NCI-H1436 (cell line): ENCODE results near the gene CMTM1.
"Not testable (repeated sequence)": the region's sequence is repeated elsewhere in the genome, so short reads cannot be mapped to it uniquely, and the experiment has no call there.

Source experiments
- DNase-seq: peaks from one replicate; lab custom pipeline; 2025; lab: John Stamatoyannopoulos, UW

CMTM1 gene

GRCh38 chr16:66614161-66614802 lies 48.0 kb downstream of the CMTM1 start:
- DNase-seq, result no peak

DNA sequence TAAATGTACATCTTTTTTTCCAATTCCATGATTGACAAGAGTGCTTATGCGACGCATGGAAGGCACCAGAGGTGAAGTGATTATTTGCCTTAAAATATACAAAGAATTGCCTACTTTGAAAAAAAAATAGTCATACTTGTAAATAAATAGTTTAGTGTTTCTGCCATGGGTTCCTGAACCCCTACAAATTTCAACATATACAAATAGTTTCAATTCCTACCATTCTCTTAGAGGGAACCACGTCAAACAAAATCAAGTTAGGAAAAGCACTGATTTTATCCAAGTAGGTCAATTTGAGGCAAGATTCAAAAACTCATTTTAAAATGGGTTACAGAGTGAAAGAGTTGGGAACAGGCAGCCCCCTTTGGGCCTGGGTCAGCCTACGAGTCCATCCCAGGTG lies 49.9 kb downstream of the CMTM1 start:
- no peak for DNase-seq

GRCh38 chr16:66616592-66616991 lies 50.4 kb downstream of the CMTM1 start:
- DNase-seq, result no peak

DNA sequence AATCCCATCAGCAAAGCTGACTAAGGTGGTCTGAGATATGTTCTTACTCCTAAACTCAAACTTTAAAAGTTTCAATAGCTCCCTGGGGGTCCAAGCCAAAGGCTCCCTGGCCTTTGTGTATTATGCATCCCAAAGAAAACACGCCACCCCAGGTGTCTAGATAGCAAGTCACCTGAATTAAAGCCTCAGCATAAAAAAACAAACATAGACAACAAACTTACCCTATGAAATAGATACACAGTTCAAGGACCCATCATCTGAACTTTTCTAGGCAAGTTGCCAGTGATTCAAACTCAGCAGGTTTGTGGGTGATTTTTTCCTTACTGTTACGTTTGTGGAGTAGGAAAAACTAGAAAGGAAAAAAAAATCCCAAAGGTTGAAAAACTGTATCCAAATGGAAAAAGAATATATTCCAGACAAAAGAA lies 50.8 kb downstream of the CMTM1 start:
- DNase-seq, result no peak

GRCh38 chr16:66617728-66618127 lies 51.5 kb downstream of the CMTM1 start:
- DNase-seq, result no peak

DNA sequence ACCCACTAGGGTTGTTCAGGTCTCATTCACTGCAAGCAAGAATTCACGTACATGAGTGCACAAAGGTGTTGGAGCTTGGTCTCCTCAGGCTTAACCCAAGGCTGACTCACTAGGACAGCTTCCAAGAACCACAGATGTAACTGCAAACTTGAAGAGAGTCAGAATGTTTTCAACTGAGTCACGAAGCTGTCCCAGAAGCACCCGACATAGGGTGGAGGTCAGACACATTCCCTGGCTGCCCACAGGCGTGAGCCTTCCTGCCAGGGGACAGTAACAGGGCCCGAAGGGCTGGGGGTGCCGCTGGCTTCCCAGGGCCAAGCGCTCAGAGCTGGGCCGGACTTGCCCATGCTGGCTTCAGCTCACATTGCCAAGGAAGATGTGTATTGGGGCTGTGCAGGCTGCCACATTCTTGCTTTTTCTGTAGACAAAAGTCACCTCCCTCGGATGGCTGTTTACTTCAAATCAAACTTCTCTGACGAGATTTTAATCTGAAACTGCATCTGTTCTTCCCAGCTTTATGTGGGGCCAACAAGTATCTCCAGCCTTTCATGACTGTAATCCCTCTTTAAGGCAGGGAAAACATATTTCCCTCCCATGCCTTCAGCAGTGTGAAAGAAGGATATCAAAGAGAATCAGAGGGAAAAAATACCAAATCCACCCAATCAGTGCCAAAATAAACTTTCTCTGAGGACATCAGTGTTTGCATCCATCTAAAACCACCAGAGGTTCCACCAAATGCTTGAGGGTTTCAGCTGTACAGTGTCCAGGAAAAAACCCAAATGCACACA lies 52.5 kb downstream of the CMTM1 start:
- no peak for DNase-seq

DNA sequence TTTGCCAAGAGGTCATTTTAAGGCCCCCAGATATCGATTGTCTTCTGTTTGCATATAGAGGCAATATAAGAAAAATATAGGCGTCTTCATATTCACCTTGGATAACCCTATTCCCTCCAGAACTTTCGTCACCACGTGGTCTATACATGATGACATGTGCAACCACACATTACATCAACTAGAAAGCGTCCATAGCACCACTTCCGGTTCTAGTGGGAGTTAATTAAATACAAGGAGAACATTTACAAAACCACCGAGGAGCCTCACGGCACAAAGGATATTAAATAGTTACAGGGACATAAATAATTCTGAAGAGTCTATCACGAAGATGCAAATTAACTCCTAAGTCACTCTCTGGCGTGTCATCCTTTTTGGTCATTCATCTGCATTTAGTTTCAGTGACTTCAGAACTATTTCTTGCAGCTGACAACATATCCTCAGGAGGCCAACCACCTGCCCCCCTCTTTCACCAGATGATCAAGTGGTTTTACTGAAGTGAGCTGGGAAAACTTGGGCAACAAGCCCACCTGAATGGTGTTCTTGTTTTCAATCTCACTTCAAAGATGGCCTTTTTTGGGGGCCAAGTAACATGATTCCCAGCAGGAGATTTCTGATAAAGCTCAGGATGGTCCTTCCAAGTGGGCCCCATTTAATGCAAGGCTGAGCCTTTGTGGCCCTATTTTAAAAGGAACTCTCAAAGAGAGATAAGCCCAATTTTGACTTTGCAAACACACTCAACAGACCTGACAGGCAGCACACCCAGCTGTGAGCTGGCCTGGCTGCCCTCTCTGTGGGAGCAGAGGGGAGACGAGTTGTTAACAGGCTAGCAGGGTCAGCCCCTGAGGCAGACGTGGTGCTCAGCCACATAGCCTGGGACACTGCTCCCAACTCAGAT lies 53.5 kb downstream of the CMTM1 start:
- no peak for DNase-seq

DNA sequence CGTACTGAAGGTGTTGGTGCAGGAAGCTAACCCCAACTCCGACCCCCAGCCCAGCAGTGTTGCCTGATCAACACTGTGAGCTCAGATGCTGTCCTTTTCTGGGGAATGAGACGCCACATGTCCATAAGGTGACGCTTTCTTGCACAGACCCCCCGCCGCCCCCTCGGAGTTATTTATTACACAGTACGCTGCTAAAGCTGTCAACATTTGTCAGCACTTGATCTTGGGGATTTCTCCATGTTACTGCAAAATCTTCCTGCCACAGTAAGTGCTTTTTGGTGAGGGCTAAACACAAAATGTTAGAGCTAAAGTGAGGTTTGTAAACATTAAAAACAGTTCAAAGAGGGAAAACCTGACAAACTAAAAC lies 54.2 kb downstream of the CMTM1 start:
- DNase-seq, result no peak

GRCh38 chr16:66621973-66622372 lies 55.7 kb downstream of the CMTM1 start:
- DNase-seq, result no peak

DNA sequence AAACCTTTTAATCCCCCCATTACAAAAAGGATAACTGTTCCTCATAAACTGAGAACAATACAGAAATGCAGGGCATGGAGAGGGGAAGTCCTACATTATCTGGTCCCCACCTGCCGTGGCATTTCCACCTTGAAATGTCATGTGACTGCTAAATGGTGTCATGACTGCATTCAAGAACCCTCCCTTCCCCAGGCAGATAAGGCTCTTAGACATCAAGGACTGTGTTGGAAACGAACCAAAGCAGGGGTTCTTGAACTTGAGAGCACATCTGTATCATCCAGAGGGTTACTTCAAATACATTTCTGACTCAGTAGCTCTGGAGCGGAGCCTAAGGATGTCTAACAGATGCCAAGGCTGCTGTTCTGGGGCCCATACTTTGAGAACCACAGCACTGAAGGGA lies 56.6 kb downstream of the CMTM1 start:
- DNase-seq, result no peak

DNA sequence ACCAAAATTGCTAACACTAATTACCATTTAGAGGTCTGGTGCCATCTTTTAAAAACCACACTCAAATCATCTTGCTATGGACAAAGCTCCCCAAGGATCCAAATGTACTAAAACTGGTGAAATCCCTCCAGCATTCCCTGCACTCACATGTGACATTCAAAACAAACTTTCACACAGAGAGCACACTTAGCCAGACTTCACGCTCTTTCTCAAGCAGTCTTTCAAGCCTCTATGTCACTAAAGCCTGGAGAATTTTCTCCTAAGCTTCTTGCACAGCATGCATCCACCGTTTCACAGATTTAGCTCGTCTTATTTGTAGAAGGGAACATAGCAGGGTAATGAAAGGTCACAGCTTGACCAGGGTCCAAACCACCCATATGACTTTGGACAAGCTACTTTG lies 57.5 kb downstream of the CMTM1 start:
- DNase-seq, result no peak

GRCh38 chr16:66627611-66628378 lies 61.6 kb downstream of the CMTM1 start:
- DNase-seq, result not testable (repeated sequence)
